Measurements from ENCODE around the gene CD247.

GRCh38 chr1:167532964-167533824 is 14.9 kb upstream of the CD247 start:
- TF ChIP-seq YY1 (IDR thresholded peaks at IDR 0.05; ENCODE audit: insufficient read depth, insufficient read length), result no peak
- no peak for TF ChIP-seq SUZ12 (IDR thresholded peaks at IDR 0.05; ENCODE audit: extremely low read depth, insufficient read depth, insufficient read length)
- TF ChIP-seq ZNF274 (IDR thresholded peaks at IDR 0.05; ENCODE audit: low read depth, low read length), result no peak
